PFSK-1 (cell line): ENCODE results near the gene SIAH1.

Experiments used
- POLR2AphosphoS5 ChIP-seq: IDR thresholded peaks from 2 replicates; pipeline ENCODE4 v1.6.1; 2012; ENCODE audit warnings: low read depth, mild to moderate bottlenecking, control low read depth, low read length, moderate library complexity
- TAF1 ChIP-seq: IDR thresholded peaks from 2 replicates; pipeline ENCODE4 v1.6.1; 2012; ENCODE audit warnings: low read length, control low read depth, borderline replicate concordance; ENCODE audit not compliant: insufficient read depth

DNA sequence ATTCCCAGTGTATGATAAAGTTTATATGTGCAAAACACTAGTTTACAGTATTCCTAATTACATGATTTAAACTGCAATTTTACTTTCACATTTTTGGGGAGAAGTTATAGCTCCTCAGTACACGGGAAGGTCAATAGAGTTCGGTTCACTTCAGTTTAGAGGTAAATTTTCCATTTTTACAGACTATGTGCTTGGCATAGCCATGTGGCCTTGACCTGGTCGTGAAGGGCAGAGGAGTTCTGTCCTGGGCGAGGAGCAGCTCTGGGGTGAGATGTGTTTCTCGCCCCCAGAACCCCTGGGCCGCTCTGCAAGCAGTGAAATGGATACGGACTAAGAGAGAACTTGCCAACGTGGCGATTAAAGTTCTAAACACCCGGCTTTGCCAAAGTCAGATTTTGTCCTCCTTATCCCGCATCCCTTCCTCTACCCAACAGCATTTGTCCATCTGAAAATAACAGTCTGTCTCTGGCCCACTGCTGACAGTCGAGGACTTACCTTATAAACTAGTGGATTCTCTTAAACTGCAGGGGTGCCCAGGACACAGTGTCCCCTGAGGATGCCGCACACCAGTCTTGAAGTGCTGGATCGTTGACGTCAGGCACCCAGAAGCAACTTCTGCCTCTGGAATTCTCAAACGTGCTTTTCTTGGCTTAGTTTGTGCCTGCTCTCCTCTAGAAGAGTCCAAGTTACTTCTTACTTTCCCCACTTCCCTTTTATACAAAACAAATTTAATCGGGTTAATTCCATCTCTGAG is 1.5 kb upstream of the SIAH1 start:
- TF ChIP-seq POLR2AphosphoS5: no peak
- no peak for TF ChIP-seq TAF1
